ENCODE data around the gene KRTAP5-6.
"Not testable (repeated sequence)": the region's sequence is repeated elsewhere in the genome, so short reads cannot be mapped to it uniquely, and the experiment has no call there.

DNA sequence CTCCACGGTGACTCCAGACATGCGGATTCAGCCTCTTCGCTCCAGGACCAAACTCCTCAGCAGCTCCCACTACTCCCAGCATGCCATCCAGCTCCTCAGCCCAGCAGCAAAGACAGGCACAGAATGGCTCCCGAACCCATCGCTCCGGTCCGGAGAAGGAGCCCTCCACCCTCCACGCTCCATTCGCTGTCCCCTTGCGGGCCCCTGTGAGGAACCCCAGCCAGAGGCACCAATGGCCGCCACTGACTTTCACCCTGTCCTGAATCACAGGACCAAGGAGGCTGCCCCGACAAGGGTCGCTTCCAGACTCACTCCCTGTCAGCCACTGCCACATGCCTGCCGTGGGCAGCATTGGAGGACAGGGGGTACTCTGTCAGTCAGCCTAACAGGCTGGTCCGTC is 10.8 kb upstream of the KRTAP5-6 start:
- TF ChIP-seq EP300, POLR2A (IDR thresholded peaks at IDR 0.05): not testable (repeated sequence)

Measured in suprapubic skin (tissue), 2 donors.